Measurements from ENCODE around the gene ARL4D.

DNA sequence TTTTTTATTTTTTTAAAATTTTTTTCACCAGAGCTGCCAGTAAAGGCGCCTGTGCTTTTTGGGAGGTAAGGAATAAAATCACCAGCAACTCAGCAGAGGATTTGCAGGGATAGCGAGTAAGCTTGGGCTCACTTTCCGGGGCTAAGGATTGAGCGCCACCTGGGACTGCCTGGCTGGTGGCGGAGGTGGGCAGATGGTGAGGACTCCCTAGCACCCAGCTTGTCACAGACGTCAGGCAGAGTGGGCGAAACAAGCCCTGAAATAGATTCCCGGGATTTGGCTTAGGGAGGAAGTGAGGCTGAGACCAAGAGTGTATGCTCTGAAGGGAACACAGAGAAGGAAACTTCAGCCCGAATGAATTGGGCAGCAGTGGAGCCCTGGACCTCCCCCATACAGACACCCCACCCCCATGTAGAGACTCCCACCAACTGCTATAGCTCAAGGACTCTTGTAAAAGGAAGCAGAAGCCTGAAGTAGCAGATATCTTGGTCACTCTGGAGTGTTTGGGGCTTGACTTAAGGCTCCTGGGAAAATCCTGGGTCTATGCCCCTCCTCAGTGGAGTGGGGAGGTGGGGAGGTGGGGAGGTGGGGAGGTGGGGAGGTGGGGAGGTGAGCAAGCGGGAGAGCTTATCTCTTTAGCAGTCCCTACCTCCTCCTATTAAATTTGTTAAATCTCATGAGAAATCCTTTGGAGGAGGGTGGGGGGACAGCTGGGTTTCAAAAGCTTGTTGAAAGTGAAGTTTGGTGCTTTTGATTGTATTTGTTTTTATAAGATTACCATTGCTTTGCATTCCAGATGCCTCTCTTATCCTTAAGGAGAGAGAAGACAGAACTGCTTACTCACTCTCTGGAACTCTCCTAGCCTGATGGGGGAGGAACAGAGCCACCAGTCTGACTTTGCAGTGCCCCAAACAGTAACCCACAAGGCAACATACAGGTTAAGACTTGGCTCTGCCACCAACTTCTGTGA lies 8.2 kb downstream of the ARL4D start:
- TF ChIP-seq EZH2 (IDR thresholded peaks at IDR 0.05; ENCODE audit: insufficient read depth, poor library complexity, severe bottlenecking) (no peak), EZH2phosphoT487 (IDR thresholded peaks at IDR 0.05; ENCODE audit: insufficient read depth, low read depth) (no peak)
